Lower leg skin (tissue), 3 donors: ENCODE data around the gene MMP20.

ENCODE experiments used
- POLR2A ChIP-seq, 2 donors: fragments of 450-650 bp; IDR thresholded peaks; one replicate each; pipeline ENCODE4 v1.6.1; 2016 to 2017; ENCODE audit warnings: antibody characterized with exemption in 2 of 2, mild to moderate bottlenecking in 1 of 2, moderate library complexity in 1 of 2
- TF ChIP-seq, protein P1 (sequence below), 3 donors: fragments of 450-650 bp; IDR thresholded peaks; one replicate each; pipeline ENCODE4 v1.5.1; 2016; ENCODE audit warnings: antibody characterized with exemption in 3 of 3, mild to moderate bottlenecking in 3 of 3, moderate library complexity in 2 of 3

DNA sequence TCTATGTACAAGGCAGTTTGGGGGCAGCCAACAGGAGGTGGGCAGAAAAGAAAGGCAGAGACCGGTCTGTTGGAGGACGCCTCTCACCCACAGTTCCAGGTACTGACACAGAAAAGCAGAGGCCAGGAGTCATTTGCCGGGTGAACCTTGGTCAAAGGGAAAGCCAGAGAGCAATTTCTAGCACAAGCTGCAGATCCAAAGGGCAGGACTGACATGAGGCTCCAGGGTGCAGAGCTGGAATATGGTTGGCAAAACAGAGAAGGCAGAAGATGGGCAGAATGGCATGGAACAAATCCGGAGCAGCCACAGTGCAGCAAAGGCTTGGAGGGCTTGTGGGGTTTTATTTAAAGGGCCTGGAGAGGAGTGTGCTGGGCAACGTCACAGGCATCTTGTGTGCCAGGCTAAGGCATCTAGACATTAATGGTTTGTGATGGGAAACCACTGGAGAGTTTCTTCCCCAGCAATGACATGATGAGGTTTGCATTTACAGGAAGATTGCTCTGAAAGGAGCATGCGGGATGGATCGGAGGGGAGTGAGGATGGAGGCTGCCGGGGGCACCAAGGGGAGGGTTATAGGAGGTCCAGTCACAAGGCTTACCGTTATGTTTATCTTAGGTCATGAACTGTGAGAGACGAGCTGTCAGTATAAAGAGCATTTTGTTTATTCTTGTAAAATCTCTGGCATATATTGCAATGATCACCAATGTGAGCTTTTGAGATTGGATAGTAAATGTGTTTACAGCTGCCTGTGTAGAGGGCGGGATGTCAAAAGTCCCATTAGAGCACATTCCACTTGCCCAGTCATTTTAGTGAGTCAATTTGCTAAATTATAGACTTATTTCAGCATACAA, 5.7 kb upstream of the MMP20 start:
- TF ChIP-seq, protein P1, sequence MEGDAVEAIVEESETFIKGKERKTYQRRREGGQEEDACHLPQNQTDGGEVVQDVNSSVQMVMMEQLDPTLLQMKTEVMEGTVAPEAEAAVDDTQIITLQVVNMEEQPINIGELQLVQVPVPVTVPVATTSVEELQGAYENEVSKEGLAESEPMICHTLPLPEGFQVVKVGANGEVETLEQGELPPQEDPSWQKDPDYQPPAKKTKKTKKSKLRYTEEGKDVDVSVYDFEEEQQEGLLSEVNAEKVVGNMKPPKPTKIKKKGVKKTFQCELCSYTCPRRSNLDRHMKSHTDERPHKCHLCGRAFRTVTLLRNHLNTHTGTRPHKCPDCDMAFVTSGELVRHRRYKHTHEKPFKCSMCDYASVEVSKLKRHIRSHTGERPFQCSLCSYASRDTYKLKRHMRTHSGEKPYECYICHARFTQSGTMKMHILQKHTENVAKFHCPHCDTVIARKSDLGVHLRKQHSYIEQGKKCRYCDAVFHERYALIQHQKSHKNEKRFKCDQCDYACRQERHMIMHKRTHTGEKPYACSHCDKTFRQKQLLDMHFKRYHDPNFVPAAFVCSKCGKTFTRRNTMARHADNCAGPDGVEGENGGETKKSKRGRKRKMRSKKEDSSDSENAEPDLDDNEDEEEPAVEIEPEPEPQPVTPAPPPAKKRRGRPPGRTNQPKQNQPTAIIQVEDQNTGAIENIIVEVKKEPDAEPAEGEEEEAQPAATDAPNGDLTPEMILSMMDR (IDR thresholded peaks at IDR 0.05): no peak
- no peak for TF ChIP-seq POLR2A (IDR thresholded peaks at IDR 0.05)
